Measurements from ENCODE around the gene MAP4. TPM values are rescaled to one million over a fixed set of nuclear protein-coding genes. Genes with fewer than 3 reads are reported as not detected.

MAP4 gene
- total RNA-seq, 1 experiment from 2014 or later, result 140 TPM

DNA sequence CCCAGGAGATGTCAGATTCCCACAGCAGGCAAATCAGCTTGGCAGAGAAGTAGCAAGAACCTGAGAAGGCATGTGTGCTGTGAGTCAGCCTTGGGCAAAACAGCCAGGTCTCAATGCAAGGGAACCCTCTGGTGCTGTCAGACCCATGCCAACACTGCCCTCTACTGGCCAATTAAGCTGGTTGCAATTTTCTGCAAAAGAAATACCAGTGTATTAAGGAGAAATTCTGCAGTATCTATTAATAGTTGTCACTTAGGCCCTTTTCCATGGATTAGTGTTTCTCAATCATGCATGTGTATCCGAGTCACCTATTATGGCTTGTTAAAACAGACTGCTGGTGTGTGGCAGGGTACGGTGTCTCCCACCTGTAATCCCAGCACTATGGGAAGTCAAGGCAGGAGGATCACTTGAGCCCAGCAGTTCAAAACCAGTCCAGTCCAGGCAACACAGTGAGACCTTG, 26.2 kb downstream of the MAP4 start:
- no peak overlapping the region for H2BK15ac ChIP-seq (ENCODE audit: low read depth, low read length)
- no peak overlapping the region for H3K23ac ChIP-seq (ENCODE audit: insufficient read length, low read depth, low read length)
- H4K8ac ChIP-seq (replicated peaks; ENCODE audit: insufficient read length, low read depth, low read length), result no peak overlapping the region
- H3K79me1 ChIP-seq (ENCODE audit: insufficient read depth, low read depth, low read length, poor library complexity, severe bottlenecking), result no peaks in the 10 kb centered on the region
- H3K9ac ChIP-seq (ENCODE audit: extremely low read depth, insufficient read length, low read length), result no peak overlapping the region
- no peak overlapping the region for H2BK120ac ChIP-seq (ENCODE audit: low read depth, low read length, poor library complexity, severe bottlenecking)
- no peak overlapping the region for H3K27ac ChIP-seq (ENCODE audit: insufficient read length, low read depth, low read length)
- no peak overlapping the region for H2AK5ac ChIP-seq (ENCODE audit: insufficient read length, low read length)
- no peaks in the 10 kb centered on the region for H3K79me2 ChIP-seq (ENCODE audit: insufficient read depth, low read length)
- H2BK20ac ChIP-seq (ENCODE audit: low read depth, low read length, poor library complexity, severe bottlenecking), result no peak overlapping the region
- H3K9me3 ChIP-seq (ENCODE audit: control insufficient read depth, low read depth, low read length), result no peaks in the 10 kb centered on the region
- H2AFZ ChIP-seq (ENCODE audit: low read length), result no peak overlapping the region
- H3K4me1 ChIP-seq (ENCODE audit: insufficient read depth, low read length), result no peaks in the 10 kb centered on the region
- H3K56ac ChIP-seq (ENCODE audit: insufficient read length, low read depth, low read length), result no peak overlapping the region
- no peak overlapping the region for H3T11ph ChIP-seq (ENCODE audit: low read length)
- no peak overlapping the region for H3K4ac ChIP-seq (ENCODE audit: low read depth, low read length)
- peak; percentile 76 for DNase-seq
- no peak overlapping the region for H2BK5ac ChIP-seq (ENCODE audit: insufficient read length, low read length)
- no peak overlapping the region for H4K91ac ChIP-seq (ENCODE audit: insufficient read length, low read depth, low read length)
- no peak overlapping the region for H3K18ac ChIP-seq (ENCODE audit: insufficient read length, low read depth, low read length)
- peaks cover 6 to 18% (median 7%) of the 10 kb centered on the region in 3 experiments; a peak in 5 of 7 replicates for H3K36me3 Mint-ChIP-seq (ENCODE audit: insufficient read depth in 1 of 3, low read depth in 3 of 3)
- no peak overlapping the region for H3K4me3 Mint-ChIP-seq
- H3K9me3 Mint-ChIP-seq, result no peaks in the 10 kb centered on the region
- no peaks in the 10 kb centered on the region for H3K27me3 Mint-ChIP-seq (ENCODE audit: low read depth)
- no peak overlapping the region for H3K14ac ChIP-seq (ENCODE audit: insufficient read depth, low read length)
- H3K27ac Mint-ChIP-seq, result peak overlapping the region in 1 of 3 experiments; percentile 36; a peak in 1 of 7 replicates
- H4K20me1 ChIP-seq (ENCODE audit: control insufficient read depth, insufficient read depth, insufficient read length), result no peaks in the 10 kb centered on the region
- H4K5ac ChIP-seq (ENCODE audit: insufficient read length, low read depth, low read length), result no peak overlapping the region
- no CpG with 5 or more reads among the region's 2 CpGs for WGBS (ENCODE audit: extremely low coverage, insufficient read length, low lambda C conversion rate)
- no peak overlapping the region for H2BK12ac ChIP-seq (ENCODE audit: insufficient read length, low read depth, low read length)
- no peaks in the 10 kb centered on the region for H3K23me2 ChIP-seq (ENCODE audit: insufficient read length, low read depth, low read length, poor library complexity, severe bottlenecking)
- peaks cover 11 to 13% of the 10 kb centered on the region in 2 experiments for H3K4me1 Mint-ChIP-seq
- TF ChIP-seq, protein P1, sequence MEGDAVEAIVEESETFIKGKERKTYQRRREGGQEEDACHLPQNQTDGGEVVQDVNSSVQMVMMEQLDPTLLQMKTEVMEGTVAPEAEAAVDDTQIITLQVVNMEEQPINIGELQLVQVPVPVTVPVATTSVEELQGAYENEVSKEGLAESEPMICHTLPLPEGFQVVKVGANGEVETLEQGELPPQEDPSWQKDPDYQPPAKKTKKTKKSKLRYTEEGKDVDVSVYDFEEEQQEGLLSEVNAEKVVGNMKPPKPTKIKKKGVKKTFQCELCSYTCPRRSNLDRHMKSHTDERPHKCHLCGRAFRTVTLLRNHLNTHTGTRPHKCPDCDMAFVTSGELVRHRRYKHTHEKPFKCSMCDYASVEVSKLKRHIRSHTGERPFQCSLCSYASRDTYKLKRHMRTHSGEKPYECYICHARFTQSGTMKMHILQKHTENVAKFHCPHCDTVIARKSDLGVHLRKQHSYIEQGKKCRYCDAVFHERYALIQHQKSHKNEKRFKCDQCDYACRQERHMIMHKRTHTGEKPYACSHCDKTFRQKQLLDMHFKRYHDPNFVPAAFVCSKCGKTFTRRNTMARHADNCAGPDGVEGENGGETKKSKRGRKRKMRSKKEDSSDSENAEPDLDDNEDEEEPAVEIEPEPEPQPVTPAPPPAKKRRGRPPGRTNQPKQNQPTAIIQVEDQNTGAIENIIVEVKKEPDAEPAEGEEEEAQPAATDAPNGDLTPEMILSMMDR (conservative IDR thresholded peaks at IDR 0.05), result peak; percentile 97
- H3K27me3 ChIP-seq (ENCODE audit: insufficient read depth, low read length), result no peaks in the 10 kb centered on the region
- no peak overlapping the region for H3K4me2 ChIP-seq (ENCODE audit: insufficient read depth, insufficient read length, low read length)

All from H9 (cell line).